Left forelimb (tissue), 1 donor: ENCODE results near the gene NUDT2.

Experiments used
- DNase-seq: peaks from one replicate; pipeline ENCODE4 v3.0.0-alpha.2; 2018; ENCODE audit warnings: low spot score

The NUDT2 gene

DNA sequence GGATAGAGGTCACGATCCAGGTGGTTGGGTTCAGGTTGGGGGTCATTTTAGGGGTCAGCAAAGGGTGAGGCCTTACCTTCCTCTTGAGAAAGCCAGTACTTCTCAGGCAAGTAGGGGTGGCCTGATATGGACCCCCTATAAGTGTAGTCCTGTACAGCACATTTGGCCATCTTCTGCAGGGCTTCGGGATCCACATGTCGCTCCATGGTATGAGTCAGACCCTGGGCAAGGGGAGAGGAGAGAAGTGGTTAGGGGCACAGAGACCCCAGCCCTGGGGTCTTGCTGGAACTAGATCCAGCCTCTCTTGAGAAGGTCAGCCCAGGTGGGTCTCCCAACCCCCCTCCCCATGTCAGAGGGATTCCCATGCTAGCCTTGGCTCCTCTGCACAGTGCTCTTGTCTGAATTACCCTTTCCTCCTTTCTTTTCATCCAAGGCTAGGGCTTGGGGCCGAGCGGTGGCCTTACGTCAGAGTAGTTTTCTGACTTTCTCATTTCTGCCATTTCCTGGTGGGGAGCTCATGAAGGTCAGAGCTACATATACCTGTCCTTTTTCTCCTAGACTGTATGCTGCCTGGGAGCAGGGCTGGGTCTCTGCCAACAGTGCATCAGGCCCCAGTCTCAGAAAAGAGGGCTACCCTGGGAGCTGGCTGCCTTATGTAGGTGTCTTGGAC is 56.3 kb downstream of the NUDT2 start:
- no peak for DNase-seq

DNA sequence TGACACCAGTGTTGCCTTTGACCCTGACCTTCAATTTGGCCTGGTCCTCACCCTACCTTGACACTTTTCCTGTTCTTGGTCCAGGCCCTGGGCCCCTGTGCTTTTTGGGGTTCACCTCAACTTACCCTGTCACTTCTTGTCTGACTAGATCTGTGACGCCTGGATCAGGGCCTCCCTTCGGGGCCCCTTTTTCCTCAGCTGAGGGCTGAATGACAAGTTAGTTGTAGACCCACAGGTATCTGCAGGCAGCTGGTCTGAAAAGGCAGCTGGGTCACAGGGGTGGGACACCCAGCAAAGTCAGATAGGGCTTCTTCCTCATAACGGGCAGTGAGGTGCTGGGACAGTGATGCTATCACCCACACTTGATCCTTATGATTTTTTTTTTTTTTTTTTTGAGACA is 57.3 kb downstream of the NUDT2 start:
- DNase-seq, result no peak

DNA sequence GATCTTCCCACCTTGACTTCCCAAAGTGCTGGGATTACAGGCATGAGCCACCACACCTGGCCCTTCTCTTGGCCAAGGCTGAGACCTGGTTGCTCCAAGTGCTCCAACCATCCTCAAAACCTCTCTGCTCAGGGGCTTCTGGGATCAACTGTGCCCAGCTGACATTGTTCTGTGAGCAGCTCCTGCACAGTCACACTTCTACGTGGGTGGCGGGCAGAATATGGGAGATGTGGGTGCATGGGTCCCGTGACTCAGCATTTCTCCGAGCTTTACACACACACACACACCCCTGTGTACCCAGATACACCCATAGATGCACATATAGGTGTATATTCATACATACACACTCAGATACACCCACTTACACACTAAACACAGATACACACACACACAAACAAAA is 57.9 kb downstream of the NUDT2 start:
- no peak for DNase-seq

DNA sequence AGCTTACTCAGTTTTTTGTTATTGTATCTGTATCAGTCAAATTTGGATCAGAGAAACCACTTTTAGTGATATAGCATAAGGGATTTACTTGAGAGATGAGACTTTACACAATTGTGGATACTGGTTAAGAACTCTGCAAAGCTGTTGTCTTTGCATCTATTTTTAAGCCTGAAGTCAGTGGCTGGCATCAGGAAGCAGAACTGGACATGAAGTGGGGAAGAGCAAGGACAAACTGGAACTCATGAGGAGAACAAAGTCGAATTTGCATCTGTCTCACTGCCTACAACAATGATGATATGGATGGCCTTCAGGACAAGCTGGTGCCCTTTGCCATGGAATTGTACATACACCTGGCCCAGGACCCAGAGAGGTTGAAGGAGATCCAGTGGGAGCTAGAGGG is 63.1 kb downstream of the NUDT2 start:
- DNase-seq, result no peak
